ENCODE measurements around the gene ADAMTSL4.
A peak's percentile ranks its signal among the peaks of the same experiment; 100 is the strongest.
"Not testable (repeated sequence)": the region's sequence is repeated elsewhere in the genome, so short reads cannot be mapped to it uniquely, and the experiment has no call there.

Gene ADAMTSL4

DNA sequence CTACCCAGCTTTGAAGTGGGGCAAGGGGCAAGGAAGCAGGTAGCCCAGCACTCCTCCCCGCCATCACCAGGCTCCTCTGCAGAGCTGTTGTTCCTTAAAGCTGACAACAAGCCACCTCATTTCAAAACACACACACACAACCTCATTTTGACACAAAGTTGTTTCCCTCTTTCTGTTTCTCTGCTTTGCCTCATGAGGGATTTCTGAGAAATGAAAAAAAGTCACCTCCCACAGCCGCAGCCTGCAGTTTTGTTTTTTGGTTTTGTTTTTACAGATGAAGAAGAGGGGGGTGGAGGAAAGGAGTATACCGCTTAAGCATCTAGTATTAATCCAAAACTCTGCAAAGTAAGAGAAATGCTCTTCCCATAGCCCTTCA is 18.1 kb downstream of the ADAMTSL4 start:
- DNase-seq (ENCODE audit: low read depth in 2 of 2), result no peak

DNA sequence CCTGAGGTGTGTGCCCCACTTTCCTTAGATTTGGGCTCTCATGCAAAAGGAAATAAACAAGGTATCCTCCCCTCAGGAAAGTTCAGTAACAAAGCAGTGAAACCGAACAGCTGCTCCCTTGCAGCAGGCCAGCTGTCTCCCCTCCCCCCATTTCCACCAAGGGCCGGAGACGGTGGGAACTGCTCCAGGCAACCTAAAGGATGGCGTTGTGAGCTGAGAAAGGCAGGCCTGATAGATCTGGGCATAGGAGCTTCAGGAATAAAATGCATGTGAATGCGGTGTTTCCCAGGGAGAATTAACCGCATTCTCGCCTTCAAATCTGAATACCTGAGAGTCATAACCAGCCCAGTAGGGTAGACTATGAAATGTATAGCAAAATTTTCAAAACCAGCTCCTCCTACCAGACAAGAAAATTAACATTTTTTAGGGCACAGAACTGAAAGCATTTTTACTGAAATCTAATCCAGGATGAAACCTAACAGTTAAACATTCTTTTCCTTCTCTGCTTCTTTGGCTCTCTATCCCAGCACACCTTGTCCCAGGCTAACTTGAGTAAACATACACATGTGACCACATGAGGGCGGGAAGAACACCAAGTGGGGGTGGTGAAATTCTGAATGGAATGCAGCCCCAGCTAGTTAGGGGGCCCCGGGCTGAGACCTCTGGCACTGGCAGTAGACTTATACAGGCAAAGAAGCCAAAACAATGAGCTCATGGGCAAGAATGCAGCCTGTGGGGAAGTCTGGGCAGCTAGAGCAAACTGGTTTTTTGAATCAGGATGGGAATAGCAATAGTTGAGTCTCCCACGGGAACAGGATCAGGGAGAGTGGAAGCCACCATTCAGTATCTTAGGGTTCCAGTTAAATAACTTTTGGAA is 18.7 kb downstream of the ADAMTSL4 start:
- DNase-seq (ENCODE audit: low read depth in 2 of 2), result no peak

DNA sequence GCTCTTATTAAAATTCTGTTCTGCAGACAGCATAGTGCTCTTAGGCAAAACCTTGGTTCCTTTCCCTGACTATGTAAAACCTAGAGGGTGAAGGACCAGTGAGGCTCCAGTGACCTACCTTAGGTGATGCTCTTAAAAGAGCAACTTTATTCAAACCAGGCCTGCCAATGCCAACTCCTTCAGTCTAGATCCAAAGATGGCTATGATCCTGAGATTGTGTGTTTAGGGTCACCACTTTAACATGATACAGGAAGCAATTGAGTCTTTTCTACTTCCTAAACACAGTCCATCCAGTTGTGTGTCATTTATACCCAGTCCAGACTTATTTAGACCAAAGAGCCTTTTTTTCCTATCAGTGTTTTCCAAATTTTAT is 19.4 kb downstream of the ADAMTSL4 start:
- no peak for DNase-seq (ENCODE audit: low read depth in 2 of 2)

DNA sequence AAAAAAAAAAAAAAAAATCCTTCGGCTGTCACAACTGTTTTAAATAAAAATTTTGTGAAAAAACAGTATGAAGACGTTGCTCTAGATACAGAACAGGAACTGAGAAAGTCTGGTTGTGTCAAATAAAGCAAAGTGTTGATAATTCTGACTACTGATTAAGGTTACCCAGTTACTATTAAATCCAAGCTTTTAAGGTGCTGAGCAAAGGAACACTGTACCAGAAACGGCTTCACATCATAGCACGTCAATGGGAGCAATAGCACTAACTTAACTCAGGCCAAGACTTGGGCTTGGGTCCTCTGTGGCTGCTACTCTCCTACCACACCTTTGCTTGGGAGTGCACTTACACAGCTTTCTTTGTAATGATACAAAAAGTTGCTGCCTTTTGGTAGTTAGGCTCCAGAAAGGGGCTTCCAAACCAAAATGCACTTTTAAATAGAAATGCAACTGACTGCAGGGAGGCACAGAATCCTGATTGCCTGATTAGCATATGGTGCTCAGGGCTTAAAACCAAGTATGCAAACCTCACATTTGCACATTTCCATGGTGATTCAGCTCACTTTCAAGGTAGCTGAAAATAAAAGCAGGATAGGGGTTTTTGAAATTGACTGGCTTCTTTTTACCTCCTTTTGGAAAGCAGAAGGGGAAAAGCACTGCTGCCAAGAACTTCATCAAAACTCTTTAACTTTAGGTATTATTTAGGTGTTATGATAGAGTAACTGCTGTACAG is 23.9 kb downstream of the ADAMTSL4 start:
- DNase-seq (ENCODE audit: low read depth in 2 of 2), result no peak

DNA sequence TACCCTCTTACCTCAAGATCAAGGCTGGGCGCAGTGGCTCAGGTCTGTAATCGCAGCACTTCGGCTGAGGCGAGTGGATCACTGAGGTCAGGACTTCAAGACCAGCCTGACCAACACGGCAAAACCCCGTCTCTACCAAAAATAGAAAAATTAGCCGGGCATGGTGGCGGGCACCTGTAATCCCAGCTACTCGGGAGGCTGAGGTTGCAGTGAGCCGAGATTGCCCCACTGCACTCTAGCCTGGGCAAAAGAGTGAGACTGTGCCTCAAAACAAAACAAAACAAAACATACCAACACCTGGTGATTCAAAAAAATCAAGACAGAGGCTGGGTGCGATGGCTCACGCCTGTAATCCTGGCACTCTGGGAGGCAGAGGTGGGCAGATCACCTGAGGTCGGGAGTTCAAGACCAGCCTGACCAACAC is 24.5 kb downstream of the ADAMTSL4 start:
- not testable (repeated sequence) for DNase-seq (ENCODE audit: low read depth in 2 of 2)

DNA sequence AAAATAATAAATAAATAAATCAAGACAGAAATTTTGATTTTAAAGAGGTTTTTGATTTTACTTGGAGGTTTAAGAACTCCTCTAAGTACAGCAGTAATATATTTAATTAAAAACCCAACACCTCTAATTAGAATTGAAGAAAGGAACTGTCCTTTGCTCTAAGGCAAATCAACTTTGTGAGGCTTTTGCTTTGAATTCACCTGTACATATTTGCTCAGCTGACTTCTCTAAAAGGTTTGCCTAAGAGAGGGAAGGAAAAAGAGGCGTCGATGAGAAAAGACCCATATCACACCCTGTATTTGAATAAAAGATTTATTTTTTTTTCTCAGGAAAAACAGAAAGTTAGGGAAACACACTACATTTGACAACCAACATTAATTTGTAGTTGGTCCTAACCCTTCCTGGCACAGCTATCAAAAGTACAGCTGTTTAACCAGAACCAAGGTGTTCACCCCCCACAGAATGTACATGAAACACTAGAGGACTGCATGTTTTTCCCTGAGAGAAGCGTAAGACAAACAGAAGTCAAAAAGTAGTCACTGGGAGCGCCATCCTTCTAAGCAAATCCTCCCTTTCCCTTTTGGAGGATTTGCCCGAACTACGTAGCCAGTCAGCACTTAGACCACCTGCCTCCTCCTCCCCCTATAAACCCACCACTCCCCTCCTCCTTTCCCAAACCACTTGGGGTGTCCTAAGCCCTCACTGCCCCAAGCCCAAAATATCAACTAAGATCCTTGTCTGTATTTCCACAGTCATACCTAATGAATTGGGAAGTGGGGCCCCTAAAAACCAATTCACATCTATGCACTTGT is 25.3 kb downstream of the ADAMTSL4 start:
- DNase-seq (ENCODE audit: low read depth in 2 of 2), result no peak

DNA sequence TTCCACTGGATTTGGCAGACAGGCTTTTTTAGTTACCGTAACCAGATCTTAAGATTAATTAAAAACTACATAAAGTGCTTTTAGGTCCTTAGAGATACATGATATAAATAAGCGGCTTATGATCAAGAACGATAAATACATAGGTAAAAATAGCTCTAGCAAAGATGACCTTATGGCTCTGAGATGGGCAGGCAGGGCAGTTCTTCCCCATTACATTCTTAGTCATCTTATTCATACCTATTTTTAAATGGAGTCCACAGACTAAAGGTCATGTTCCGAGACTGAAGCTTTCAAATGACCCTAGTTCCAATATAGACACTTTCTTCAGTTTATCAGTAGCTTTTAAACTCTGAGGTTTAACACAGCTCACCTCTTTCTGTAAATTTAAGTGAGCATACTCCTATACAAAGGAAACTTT is 25.9 kb downstream of the ADAMTSL4 start:
- DNase-seq (ENCODE audit: low read depth in 2 of 2), result no peak

DNA sequence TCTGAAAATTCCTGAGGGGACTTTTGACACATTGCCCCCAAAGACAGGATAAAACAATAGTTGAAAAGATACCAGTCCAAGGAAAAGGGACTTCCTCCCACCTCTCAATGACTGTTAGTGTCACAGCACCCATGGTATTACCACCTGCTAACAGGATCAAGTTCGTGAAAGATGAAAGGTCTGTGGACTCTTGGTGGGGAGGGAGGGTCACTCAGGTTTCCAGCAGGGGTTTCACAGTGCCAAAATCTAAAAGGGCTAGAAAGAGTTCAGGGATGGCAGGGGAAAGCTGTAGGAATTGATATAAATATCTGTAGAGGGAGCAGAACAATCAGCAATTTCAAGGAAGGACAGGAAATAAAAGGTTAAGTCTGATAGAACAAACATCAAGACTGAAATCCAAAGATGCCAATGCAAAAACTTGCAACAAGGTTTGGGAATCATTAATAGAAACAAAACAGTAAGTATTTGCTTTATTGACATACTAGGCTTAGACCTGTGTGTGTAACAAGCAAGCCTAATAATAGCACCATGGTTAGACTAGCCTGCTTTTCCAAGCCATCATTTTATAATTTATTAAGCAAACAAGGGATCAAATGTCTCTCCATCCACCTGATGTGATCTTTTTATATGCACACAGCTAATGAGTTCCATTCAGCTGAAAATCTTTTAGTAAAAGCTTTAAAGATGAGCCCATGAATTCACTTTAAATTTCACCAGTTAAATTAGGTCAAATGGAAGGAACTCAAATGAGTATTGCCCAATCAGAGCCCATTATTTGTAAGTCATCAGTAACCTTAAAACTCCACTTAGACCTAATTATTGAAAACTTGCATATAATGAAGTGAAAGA is 26.5 kb downstream of the ADAMTSL4 start:
- DNase-seq (ENCODE audit: low read depth in 2 of 2), result no peak

DNA sequence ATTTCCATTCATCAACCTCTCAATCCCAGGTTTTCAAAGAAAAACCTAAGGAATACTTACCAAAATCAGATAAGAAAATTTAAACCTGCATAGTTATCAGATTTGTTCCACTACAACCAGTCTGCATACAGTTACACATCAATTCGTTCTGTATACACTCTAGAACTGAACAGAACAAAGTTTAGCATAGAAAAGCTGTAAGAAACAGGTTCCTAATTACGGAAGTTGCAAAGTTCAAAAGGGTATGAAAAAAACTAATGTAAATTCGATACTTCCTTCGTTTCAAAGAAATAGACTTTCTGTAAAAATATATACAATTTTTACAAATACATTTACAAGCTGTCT is 27.1 kb downstream of the ADAMTSL4 start:
- no peak for DNase-seq (ENCODE audit: low read depth in 2 of 2)

DNA sequence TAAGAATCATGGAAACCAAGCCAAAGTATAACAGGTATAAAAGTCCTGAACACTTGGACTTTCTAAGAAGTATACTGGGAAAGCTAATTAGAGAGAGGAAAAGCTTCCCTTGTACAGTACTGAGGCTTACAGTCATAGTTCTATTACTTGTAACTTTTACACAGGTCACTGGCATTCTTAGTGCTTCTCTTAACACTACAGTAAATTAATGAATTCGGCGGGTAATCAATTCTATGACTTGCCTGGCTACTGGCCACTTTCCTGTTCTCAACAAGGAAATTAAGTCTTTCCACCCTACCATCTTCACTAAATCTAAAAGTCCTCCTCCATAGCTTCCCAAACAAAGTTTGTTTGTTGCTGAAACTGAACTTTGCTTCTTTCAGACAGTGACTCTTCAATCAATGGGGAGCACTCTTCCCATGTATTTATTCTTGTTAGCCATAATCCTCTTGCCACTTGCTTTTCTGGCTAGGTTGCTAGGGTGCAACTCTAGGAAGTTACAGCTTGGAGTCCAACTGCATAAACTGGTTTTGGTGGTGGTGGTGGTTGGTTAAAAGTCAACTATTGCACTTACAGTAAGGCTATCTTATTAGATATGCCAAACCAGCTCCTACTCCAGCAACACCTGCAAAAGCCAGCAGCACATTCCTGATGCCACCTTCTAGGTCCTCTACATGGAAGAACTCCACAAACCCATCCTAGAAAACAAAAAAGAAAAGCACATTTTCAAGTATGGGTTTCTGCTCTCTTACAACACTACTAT is 27.8 kb downstream of the ADAMTSL4 start:
- no peak for DNase-seq (ENCODE audit: low read depth in 2 of 2)

DNA sequence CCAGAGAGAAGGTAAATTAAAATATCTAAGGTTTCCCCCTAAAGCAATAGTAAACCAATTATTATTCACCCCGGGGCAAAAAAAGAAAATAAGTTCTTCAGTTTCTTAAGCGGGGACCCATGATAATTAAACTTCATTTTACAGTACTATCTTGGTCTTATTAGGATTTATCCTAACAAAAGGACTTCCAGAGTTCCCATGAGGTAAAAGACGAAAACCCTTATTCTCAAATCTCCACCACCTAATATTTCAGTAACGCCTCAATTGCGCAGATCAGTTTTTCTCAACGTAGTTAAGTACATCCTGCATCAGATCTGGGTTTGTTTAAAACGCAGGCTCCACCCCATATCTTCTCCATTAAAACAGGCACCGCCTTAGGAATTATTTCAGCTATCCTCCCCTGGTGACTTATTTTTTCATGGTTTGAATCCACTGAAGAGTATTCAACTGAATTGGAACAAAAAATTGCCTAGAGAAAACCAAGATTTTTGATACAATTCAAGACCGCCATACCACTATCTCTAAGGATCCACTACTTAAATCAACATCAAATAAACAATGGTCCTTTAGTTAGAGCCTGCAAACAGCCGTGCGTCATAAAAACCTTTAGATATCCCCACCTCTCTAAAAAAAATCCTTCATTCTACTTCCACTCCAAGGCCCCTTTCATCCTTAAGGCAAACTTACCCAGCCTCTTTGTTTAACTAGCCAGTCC is 28.5 kb downstream of the ADAMTSL4 start:
- no peak for DNase-seq (ENCODE audit: low read depth in 2 of 2)

DNA sequence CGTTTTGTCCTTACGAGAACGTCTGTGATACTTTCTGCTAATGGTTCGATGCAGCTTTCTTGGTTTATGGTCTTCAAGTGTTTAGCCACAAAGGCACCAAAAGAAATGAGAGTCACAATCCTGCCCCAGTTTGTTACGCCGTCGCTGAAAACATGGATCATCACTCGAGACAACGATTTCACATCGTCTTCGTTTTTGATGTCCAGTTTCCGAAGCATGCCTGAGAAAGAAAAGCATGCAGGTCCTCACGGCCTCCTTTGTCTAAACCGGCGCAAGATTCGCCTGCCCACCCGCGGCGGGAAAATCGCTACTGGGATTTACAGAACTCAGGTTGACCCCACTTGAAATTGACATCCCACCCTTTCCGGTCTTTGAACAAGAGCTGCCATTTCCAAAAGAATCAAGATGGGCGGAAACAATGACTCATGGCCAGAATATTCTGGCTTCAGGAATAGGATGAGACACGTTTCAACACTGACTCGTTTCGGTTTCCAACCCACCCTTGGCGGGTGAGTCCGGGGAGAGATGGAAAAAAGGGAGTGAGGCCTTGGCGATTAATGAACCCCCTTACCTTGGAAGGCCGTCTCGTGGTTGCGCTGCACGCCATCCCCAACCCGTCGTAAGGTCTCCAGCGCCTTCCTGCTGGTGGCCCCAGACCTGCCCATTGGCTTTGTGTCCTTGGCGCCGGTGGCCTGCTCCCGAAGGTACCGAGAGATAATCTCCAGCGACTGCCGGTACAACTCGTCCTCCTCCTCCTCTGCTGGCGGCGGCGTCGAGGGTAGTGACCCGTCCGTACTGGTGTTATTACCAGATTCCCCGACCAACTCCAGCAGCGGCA is 29.3 kb downstream of the ADAMTSL4 start:
- no peak for DNase-seq (ENCODE audit: low read depth in 2 of 2)

DNA sequence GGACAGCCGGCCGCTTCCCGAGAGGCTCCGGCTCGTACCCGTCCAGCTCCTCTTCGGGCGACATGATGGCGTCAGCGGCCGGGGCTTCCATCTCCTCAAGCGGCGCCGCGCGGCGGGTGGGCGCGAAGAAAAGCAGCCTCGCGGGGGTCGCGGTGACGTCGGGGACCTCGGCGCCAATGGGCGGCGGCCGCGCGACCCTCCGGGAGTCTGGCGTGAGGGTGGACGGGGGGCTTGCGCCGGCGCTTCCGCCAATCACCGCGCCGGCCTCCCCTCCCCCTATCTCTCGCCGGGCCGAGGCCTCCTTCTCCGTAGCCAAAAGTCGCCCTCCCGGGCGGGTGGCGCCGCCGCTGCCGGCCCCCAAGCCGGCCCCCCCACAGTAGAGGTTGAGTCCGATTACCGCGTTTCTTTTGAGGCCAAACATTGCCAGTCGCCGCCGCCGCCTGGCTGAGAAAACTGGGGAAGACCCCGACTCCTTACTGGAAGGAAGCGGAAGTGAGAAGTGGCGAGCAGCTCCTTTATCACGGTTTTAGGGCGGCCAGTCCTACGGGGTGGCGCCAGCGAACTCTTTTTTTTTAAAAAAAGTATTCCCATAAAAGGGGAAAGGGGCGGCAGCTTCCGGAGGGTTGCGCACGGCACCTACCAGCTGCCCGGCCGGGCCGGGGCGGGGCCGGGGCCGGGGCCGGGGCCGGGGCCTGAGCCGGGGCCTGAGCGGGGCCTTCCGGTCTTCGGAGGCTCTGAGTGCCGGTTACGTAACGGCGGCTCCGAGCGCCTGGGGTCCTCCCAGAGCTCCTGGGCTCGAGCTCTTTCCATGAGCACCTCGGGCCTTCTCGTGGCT is 30.1 kb downstream of the ADAMTSL4 start, which contains the start of gene MCL1:
Gene MCL1, minus strand, starts transcription at position 501 of the 835 bp plus-strand sequence. Its CDS starts 80 bp downstream, at position 421.
- DNase-seq (ENCODE audit: low read depth in 2 of 2), result peak; percentile 75 to 83

DNA sequence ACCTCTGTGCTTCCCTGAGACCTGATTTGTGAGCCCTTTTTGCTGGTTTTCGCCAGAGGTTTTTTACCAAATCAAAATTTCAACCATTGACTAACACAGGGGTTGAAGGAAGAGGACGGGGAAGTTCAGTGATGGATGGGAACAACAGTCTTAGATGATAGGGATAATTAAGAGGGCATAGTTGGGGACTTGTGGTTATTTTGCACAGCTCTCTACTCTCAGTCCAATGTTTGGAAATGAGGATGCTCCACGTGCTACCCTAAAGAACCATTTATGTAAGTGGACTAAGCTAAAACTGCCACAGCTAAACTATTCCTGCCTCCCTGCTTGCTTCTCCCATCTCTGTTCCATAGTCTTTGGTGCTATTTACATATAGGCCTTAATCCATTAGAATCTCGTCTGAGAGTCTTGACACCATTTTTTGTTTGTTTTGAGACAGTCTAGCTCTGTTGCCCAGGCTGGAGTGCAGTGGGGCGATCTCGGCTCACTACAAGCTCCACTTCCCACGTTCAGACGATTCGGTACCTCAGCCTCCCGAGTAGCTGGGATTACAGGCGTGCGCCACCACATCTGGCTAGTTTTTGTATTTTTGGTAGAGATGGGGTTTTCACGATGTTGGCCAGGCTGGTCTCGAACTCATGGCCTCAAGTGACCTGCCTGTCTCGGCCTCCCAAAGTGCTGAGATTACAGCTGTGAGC is 30.9 kb downstream of the ADAMTSL4 start:
- no peak for DNase-seq (ENCODE audit: low read depth in 2 of 2)

DNA sequence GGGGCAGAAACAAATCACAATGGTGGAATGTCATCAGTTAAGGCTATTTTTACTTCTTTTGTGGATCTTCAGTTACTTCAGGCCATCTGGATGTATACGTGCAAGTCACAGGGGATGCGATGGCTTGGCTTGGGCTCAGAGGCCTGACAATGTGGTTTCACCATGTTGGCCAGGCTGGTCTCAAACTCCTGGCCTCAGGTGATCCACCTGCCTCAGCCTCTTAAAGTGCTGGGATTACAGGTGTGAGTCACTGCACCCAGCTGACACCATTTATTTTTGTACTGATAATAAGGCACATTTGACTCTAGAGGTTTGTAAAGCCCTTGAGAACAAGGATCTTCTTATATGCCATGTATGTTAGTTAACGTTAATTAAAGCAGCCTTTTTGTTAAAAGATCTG is 31.8 kb downstream of the ADAMTSL4 start:
- not testable (repeated sequence) for DNase-seq (ENCODE audit: low read depth in 2 of 2)

DNA sequence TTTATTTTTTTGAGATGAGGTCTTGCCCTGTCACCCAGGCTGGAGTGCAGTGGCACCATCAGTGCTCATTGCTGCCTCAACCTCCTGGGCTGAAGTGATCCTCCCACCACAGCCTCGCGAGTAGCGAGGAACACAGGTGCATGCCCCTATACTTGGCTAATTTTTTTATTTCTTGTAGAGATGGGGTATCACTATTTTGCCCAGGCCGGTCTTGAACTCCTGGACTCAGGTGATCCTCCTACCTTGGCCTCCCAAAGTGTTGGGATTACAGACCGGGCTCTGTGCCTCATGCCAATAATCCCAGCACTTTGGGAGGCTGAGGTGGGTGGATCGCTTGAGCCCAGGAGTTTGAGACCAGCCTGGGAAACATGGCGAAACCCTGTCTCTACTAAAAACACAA is 32.2 kb downstream of the ADAMTSL4 start:
- DNase-seq (ENCODE audit: low read depth in 2 of 2), result not testable (repeated sequence)

DNA sequence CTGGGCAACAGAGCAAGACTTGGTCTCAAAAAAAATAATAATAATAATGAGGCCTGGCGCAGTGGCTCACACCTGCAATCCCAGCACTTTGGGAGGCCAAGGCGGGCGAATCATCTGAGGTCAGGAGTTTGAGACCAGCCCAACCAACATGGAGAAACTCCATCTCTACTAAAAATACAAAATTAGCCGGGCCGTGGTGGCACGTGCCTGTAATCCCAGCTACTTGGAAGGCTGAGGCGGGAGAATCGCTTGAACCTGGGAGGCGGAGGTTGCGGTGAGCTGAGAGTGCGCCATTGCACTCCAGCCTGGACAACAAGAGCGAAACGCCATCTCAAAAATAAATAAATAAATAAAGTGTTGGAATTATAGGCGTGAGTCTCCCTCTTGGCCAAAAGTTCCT is 32.8 kb downstream of the ADAMTSL4 start:
- DNase-seq (ENCODE audit: low read depth in 2 of 2), result not testable (repeated sequence)
